Measurements from ENCODE around the gene ACE.

ACE gene

DNA sequence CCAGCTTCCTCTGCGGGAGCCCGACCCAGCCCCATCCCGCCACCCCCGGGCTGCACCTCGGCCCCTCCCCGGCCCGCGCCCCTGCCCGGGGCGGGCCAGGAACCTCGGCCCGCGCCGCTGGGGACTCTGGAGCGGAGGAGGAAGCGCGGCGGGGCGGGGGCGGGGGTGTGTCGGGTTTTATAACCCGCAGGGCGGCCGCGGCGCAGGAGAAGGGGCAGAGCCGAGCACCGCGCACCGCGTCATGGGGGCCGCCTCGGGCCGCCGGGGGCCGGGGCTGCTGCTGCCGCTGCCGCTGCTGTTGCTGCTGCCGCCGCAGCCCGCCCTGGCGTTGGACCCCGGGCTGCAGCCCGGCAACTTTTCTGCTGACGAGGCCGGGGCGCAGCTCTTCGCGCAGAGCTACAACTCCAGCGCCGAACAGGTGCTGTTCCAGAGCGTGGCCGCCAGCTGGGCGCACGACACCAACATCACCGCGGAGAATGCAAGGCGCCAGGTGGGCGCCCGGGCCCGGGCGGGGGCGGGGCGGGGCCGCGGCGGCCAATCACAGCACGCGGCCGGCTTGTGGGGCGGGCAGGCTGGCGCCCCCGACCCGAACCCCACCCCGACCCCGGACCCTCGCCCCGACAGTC, at the start of gene ACE:
ACE (plus strand) TSS at position 208 of the 626 bp plus-strand sequence; CDS start at position 242, 34 bp downstream.
- peak in 1 of 2 donors; percentile 20 for DNase-seq (ENCODE audit: low read depth in 2 of 2)

GRCh38 chr17:63429766-63430165, 47.1 kb upstream of the ACE start:
- no peak for DNase-seq (ENCODE audit: low read depth in 2 of 2)

DNA sequence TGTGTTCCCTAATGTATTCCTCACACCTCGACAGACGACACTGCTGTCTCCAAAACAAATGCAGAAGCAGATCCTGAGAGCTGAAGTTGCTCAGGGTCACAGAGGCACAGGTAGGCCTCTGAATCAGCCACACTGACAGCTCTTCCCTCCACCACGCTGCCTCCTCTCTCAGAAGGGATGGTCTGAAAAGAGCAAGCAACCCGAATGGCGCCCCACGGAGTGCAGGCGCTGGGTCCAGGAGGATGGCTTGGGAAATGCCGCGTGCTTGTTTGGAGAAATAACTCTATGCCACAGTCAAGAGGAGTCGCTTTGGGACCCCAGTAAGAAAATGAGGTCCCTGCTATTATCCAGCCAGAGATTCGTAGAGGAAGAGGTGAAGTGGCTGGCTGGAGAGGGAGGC, 46.6 kb upstream of the ACE start:
- DNase-seq (ENCODE audit: low read depth in 2 of 2) = no peak

- DNase-seq (ENCODE audit: low read depth in 2 of 2) = no peak
Measured at GRCh38 chr17:63431618-63431938, 45.3 kb upstream of the ACE start.

DNA sequence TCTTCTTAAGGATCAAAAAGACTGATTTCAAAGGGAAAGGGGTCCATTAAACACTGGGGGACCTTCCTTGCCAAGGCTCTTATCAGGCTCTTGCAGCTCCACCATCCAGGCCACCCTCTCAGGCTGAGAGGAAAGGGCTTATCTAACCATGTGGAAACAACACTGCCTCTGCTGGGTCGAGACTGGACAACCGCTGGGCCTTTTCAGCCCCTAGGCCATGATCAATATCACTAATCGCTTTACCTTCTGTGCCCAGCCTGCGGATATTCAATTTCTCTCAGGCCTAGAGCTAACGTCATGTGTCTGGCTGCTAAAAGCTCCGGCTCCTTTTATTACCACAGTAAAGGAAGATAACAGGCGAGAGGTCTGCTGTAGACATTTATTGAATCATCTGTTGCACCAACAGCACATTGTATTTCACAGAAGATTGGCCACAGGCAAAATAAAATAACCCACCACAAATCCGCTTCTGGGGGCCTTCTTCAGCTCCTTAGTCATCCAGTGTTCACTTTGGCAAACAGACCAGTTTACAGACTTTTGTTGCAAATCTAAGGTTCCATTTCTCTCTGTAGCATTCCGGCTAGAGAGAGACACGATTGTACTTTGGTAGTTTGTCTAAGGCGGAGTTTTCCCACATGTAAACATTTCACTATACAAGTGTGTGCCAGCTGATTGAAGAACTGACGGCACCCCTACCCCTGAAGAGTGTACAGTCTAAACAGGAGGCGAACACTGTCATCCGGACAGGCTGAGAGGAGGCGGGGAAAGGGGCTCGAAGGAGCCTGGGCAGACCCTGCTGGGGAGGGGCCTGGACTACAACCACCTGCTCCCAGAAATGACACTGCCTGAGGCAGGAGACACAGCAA, 44.7 kb upstream of the ACE start:
- DNase-seq (ENCODE audit: low read depth in 2 of 2) = no peak

- no peak for DNase-seq (ENCODE audit: low read depth in 2 of 2)
Measured at GRCh38 chr17:63433746-63434591, 42.9 kb upstream of the ACE start.

DNA sequence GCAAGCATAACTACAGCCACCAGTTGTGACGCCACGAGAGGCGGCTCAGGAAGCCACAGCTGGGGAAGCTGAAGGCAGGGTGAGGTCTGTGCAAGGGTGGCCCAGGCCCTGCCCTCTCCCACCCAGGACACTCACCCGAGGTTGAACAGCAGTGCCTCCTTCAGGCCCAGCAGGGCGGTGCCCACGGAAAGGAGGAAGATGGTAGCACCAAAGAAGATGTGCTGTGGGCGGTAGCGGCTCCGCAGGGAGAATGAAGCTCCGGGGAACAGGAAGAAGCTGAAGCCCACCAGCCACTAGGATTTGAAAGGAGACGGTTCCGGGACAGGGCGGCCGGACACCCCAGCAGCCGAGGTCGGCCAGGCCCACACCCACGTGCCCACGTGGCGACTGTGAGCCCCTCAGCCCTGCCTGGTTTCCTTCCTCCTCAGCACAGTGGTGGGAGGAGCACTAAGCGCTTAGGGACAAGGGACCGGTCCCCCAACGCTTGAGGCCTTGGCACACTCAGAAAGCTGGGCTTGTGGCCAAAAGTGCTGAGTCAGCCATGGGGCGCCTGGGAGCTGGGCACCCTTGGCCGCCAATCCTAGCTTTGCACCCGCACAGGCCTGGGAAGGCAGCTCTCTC, 41.8 kb upstream of the ACE start:
- DNase-seq (ENCODE audit: low read depth in 2 of 2) = peak in 1 of 2 donors; percentile 11

DNA sequence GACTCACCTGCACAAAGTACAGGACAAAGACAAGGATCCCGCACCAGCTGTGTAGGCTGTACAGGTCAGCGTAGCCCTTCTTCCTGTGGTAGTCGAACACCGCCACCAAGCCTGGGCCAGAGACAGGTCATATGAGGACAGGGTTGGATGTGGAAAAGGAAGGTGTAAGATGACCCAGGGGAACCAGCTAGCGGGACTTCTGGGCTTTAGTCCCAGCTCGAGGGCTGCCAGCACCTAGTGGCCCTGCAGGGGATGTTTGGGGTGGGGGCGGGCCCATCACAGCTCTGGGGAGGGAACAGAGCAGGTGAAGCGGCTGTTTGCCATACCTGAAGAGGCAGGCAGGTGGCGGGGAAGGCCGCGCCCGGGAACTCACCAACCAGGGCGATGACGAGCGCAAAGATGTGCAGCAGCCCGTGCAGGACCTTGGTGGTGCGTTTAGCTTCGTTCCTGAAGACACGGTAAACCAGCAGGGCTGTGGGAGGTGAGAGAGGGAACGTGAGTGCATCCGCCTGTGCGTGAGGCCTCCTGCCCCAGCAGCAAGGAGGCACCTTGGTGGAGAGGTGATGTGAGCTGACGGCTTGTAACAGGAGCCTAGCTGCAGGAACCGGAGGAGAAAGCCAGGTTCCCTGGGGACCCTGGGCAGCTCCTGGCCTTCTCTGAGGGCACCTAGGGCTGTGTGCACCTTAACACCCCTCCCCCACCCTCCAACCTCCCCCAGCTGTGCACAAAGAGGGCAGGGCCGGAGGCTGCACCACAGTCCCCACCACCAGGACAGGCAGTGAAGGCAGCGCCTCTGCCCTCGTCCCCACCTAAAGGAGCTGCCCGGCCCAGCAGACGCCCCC, 41.0 kb upstream of the ACE start:
- no peak for DNase-seq (ENCODE audit: low read depth in 2 of 2)

DNA sequence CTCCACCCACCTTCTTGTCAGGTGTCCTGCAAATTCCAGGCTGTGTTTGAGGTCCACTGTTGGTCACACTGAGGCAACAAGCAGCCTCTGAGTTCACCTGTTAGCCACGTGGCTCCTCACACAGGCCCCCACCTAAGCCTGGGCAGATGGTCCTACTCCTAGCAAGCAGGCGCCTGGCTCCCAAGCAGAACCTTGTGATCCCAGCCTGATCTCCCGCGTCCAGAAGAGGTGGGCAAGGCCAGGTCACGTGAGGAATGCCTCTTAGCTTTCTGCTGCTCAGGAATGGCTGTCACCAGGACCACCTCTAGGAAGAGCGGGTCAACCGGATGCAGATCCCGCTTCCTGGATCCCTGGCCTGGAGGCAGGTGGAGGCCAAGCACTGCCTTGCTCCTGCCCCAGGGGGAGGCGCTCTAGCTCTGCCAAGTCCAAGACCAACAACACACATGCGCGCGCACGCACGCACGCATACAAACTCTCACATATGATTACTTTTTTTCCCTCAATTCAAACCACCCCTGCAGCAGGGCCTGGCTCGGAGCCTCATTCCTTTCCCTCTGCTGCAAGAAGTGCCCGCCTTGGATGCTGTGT, 40.2 kb upstream of the ACE start:
- no peak for DNase-seq (ENCODE audit: low read depth in 2 of 2)

- DNase-seq (ENCODE audit: low read depth in 2 of 2) = no peak
Measured at GRCh38 chr17:63437287-63438091, 39.4 kb upstream of the ACE start.

DNA sequence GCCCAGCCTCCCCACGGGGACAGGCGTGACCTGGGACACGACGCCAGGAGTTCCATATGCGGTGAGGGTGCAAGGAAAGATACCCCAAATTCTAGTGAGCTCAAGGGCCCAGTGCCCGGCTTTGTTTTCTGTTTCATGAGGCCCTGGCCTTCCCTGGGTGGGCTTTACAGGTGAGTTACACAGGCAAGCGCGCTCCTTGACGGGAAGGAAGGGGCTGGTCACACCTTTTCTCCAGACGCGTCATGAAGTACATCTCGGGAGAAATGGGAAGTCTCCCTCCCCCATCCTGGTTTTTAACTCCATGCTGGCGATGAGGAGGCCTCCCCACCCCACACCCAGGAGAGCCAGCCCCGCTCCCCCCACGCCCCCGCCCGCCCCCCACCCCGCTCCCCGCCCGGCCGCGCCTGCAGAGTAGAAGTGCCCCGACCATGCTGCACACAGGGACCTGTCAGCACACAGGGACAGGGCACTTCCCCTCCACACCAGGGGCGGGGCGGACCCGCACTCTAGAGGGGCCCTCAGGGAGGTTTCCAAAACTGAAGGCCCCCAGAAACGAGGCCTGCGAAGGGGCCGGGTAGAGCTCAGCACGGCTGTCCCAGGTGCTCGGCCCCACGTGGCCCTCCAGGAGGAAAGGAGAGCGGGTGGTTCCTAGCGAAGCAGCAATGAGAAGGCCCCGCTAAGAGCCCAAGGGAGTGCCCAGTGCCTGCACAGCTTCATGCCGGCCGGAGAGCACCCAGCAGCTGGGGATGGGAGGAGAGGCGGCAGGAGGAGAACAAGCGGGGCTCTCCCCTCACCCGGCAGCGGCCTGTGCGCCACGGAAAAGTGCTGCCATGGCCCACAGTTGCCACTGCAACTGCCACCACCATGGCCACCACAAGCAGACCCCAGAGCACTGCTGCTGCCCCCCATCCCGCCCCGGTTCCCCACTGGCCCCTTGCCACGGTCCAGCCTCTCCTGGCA, 38.5 kb upstream of the ACE start:
- DNase-seq (ENCODE audit: low read depth in 2 of 2) = no peak

GRCh38 chr17:63439687-63440086, 37.2 kb upstream of the ACE start:
- DNase-seq (ENCODE audit: low read depth in 2 of 2) = no peak

- DNase-seq (ENCODE audit: low read depth in 2 of 2) = no peak
Measured at GRCh38 chr17:63440127-63440769, 36.6 kb upstream of the ACE start.

- no peak for DNase-seq (ENCODE audit: low read depth in 2 of 2)
Measured at GRCh38 chr17:63440770-63441335, 36.0 kb upstream of the ACE start.

DNA sequence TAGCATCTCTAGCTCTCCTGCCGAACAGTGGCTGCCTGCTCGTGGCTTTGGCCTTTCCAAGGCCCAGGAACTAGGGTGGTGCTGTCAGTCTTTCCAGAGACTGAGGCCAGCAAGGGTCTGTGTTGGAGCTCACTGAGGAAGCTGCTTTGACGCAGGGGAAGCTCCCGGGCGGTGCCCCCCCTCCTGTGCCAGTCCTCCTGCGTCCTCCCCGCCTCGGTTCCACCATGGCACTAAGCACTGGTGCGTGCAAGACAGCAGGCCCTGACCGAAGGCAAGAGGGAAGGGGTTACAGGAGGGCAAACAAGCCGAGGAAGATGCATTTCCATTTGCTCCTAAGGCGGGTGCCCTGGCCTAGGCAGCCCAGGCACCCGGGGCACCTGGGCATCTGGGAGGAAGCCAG, 35.2 kb upstream of the ACE start:
- no peak for DNase-seq (ENCODE audit: low read depth in 2 of 2)

DNA sequence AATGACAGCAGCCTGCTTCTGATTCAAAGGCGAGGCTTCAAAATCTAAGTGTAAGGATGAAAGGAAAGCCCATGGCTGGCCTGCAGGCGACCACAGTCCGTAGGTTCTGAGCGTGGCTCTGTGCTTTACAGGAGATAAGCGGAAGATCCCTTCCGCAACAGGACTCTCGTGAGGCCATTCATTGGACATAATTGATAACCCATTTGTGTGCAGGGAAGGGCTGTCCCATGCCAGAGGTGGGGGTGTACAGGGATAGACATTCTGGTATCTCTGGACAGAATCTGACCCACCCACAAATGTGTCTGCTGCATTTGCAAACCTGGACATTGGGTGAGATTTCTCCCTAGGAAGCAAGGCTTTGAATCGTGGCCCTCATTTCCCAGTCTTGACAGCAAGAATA, 34.8 kb upstream of the ACE start:
- DNase-seq (ENCODE audit: low read depth in 2 of 2) = no peak

- DNase-seq (ENCODE audit: low read depth in 2 of 2) = no peak
Measured at GRCh38 chr17:63442549-63443035, 34.3 kb upstream of the ACE start.

- DNase-seq (ENCODE audit: low read depth in 2 of 2) = no peak
Measured at GRCh38 chr17:63443053-63443452, 33.8 kb upstream of the ACE start.
